ENCODE data around the gene RHO.

The RHO gene

DNA sequence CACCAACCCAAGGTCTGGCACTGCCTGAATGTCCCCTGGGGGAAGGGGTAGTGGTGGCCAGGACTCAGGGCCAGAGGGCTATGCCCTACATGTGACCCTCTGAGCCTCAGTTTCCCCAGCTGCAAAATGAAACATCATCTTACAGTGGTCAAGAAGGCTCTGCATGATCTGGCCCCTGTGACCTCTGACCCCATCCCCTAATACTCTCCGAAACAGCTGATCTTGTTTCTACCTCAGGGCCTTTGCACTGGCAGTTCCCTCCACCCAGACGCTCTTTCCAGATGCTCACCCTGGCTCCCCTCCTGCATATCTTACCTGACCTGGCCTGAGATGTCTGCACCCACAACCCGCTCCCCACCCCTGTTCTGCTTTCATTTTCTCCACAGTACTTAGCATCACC lies 56.2 kb downstream of the RHO start:
- no peak for DNase-seq

Measured in hematopoietic multipotent progenitor cell treated with erythropoietin and hydrocortisone succinate and interleukin-3 and kit ligand, for 6 days (in vitro differentiated cells).